Peyer's patch (tissue), 4 donors: ENCODE measurements around the gene C5orf52. TPM values are rescaled to one million over a fixed set of nuclear protein-coding genes. Genes with fewer than 3 reads are reported as not detected.
"Not testable (repeated sequence)": the region's sequence is repeated elsewhere in the genome, so short reads cannot be mapped to it uniquely, and the experiment has no call there.

Experiments
- DNase-seq, 3 donors: peaks; one replicate each; pipeline ENCODE4 v3.0.0-alpha.2; 2017 to 2019
- H3K27ac ChIP-seq, 4 donors: fragments of 200-600 bp; sonication (generic); one replicate each; pipeline ENCODE4 v1.5.1; 2016 to 2019
- H3K27me3 ChIP-seq, 2 donors: fragments of 200-600 bp; sonication (generic); one replicate each; pipeline ENCODE4 v1.5.1; 2019
- H3K36me3 ChIP-seq, 3 donors: fragments of 200-600 bp; sonication (generic); one replicate each; pipeline ENCODE4 v1.5.1; 2016 to 2019
- H3K4me1 ChIP-seq, 4 donors: fragments of 200-600 bp; sonication (generic); one replicate each; pipeline ENCODE4 v1.5.1; 2016 to 2019
- H3K4me3 ChIP-seq, 4 donors: fragments of 200-600 bp; sonication (generic); 1 replicate in 3 of 4; 2 replicates in 1 of 4; pipeline ENCODE4 v1.5.1; 2016 to 2019; ENCODE audit warnings: mild to moderate bottlenecking in 1 of 4
- H3K9me3 ChIP-seq, 4 donors: fragments of 200-600 bp; sonication (generic); one replicate each; pipeline ENCODE4 v1.5.1; 2016 to 2019; ENCODE audit warnings: mild to moderate bottlenecking in 1 of 4
- POLR2A ChIP-seq, 2 donors: fragments of 450-650 bp; IDR thresholded peaks; one replicate each; pipeline ENCODE4 v1.5.1; 2017; ENCODE audit warnings: antibody characterized with exemption in 2 of 2, mild to moderate bottlenecking in 2 of 2, moderate library complexity in 2 of 2
- total RNA-seq, 4 donors: library from RNA; depleted of rRNA; stranded (reverse); fragments of >200 nt; gene quantifications; one replicate each; pipeline ENCODE4 v1.1.0, GENCODE V29; 2016
- TF ChIP-seq, protein P1 (sequence below), 6 experiments: fragments of 450-650 bp in 4 of 6; fragments of 200-600 bp in 2 of 6; sonication (generic) in 1 of 6; IDR thresholded peaks; one replicate each; pipeline ENCODE4 v1.5.1; 2017 to 2019; ENCODE audit warnings: antibody characterized with exemption in 6 of 6, mild to moderate bottlenecking in 3 of 6, moderate library complexity in 1 of 6

C5orf52 gene
- total RNA-seq, 4 donors from 2014 or later, result 1.7 TPM; not detected in 3

- TF ChIP-seq, protein P1, sequence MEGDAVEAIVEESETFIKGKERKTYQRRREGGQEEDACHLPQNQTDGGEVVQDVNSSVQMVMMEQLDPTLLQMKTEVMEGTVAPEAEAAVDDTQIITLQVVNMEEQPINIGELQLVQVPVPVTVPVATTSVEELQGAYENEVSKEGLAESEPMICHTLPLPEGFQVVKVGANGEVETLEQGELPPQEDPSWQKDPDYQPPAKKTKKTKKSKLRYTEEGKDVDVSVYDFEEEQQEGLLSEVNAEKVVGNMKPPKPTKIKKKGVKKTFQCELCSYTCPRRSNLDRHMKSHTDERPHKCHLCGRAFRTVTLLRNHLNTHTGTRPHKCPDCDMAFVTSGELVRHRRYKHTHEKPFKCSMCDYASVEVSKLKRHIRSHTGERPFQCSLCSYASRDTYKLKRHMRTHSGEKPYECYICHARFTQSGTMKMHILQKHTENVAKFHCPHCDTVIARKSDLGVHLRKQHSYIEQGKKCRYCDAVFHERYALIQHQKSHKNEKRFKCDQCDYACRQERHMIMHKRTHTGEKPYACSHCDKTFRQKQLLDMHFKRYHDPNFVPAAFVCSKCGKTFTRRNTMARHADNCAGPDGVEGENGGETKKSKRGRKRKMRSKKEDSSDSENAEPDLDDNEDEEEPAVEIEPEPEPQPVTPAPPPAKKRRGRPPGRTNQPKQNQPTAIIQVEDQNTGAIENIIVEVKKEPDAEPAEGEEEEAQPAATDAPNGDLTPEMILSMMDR (IDR thresholded peaks at IDR 0.05), result no peak
- no peak for TF ChIP-seq POLR2A (IDR thresholded peaks at IDR 0.05)
- DNase-seq, result no peak
- Histone ChIP-seq H3K9me3 (no peaks in the 10 kb centered on the region), H3K4me3 (peak overlapping the region in 1 of 4 donors; percentile 15), H3K36me3 (no peaks in the 10 kb centered on the region), H3K4me1 (no peaks in the 10 kb centered on the region), H3K27ac (no peak overlapping the region), H3K27me3 (no peaks in the 10 kb centered on the region)
These were observed 19.5 kb downstream of the C5orf52 start for GRCh38 chr5:157690690-157691433.

DNA sequence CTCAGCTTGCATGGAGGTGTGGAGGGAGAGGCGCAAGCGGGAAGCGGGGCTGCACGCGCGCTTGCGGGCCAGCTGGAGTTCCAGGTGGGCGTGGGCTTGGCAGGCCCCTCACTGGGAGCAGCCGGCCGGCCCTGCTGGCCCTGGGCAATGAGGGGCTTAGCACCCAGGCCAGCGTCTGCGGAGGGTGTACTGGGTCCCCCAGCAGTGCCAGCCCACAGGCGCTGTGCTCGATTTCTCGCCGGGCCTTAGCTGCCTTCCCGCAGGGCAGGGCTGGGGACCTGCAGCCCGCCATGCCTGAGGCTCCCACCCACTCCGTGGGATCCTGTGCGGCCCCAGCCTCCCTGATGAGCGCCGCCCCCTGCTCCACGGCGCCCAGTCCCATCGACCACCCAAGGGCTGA lies 22.5 kb downstream of the C5orf52 start:
- H3K9me3 ChIP-seq, H3K4me1 ChIP-seq, DNase-seq, H3K36me3 ChIP-seq, H3K4me3 ChIP-seq, H3K27ac ChIP-seq, H3K27me3 ChIP-seq: not testable (repeated sequence)

DNA sequence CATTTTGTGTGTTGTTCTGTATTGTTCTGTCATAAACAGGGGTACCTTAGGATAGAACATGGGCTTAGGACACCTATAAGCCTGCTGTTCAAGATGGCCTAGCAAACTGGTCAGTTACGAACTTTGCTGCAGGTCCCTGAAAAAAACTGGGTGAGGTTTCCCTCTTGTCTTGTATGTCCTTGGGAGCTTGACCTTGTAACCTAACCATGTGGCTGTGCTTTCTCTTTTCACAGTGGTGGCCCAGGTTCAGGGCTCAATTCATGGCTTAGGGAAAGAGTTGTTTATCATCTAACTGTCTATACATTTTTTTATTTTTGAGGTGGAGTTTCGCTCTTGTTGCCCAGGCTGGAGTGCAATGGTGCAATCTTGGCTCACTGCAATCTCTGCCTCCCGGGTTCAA lies 24.8 kb downstream of the C5orf52 start:
- not testable (repeated sequence) for DNase-seq, H3K4me3 ChIP-seq, H3K27ac ChIP-seq, H3K36me3 ChIP-seq, H3K4me1 ChIP-seq, H3K27me3 ChIP-seq, H3K9me3 ChIP-seq

DNA sequence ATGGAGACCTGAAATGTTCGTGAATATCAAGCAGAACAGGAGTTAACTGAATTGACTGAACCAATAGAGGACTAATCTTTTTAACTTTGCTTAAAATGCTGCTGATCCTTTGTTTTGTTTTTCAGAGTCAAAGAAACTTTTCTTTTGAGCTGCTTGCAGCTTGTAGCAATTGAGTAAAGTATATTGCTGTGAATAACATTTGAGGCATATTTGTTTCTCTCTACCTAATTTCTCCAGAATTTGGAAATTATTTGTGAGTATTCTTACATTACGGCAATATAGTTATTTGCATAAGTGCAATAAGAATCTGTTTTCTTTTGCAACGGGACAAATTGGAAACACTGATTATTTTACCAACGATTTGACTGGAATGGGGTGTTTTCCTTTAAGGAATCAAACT lies 27.3 kb downstream of the C5orf52 start:
- not testable (repeated sequence) for H3K27ac ChIP-seq, H3K9me3 ChIP-seq, H3K4me3 ChIP-seq, H3K36me3 ChIP-seq, DNase-seq, H3K27me3 ChIP-seq, H3K4me1 ChIP-seq

DNA sequence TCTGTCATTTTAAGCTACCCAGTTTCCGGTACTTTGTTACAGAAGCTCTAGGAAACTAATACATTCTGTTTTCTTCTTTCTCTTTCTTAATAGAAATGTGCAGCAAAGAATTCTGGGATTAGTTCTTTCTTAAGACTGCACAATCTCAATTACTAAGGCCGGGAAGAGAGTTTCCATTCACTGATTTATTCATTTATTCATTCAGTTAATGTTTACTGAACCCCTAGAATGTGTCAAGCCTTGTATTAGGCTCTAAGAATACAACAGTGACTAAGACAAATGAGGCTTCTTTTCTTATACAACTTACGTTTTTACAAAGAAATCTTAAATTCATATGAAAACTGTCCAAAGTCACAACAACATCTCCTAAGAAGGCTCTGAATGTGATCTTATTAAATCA lies 32.4 kb downstream of the C5orf52 start:
- no peaks in the 10 kb centered on the region for H3K4me1 ChIP-seq
- H3K36me3 ChIP-seq, result no peaks in the 10 kb centered on the region
- DNase-seq, result no peak
- TF ChIP-seq POLR2A (IDR thresholded peaks at IDR 0.05), result no peak
- TF ChIP-seq, protein P1 (IDR thresholded peaks at IDR 0.05), result no peak
- no peak overlapping the region for H3K27ac ChIP-seq
- no peak overlapping the region for H3K4me3 ChIP-seq
- peaks cover 0 to 5% (median 0%) of the 10 kb centered on the region in 4 donors for H3K9me3 ChIP-seq
- no peaks in the 10 kb centered on the region for H3K27me3 ChIP-seq

GRCh38 chr5:157708866-157709265 lies 37.5 kb downstream of the C5orf52 start:
- no peak overlapping the region for H3K4me3 ChIP-seq
- no peak for DNase-seq
- H3K27me3 ChIP-seq, result no peaks in the 10 kb centered on the region
- TF ChIP-seq, protein P1 (IDR thresholded peaks at IDR 0.05), result no peak
- TF ChIP-seq POLR2A (IDR thresholded peaks at IDR 0.05), result no peak
- no peaks in the 10 kb centered on the region for H3K9me3 ChIP-seq
- H3K4me1 ChIP-seq, result no peaks in the 10 kb centered on the region
- no peak overlapping the region for H3K27ac ChIP-seq
- H3K36me3 ChIP-seq, result no peaks in the 10 kb centered on the region

DNA sequence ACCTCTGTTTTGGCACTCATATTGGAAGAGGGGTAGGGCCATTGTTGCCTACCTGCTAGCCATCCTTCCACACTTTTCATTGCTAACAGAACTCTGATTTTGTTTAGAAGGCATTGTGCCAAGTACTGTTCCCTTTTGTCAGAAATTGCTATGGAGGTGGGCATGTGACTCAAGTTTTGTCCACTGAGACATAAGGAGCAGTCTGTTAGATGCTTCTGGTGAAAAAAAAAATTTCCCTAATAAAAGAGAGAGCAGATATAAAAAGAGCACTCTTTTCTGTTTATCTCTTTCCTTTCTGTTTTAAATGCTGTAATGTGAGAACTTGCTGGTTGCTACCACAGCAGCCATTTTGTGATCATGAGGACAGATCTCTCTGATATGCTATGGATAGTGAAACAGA lies 38.0 kb downstream of the C5orf52 start:
- no peaks in the 10 kb centered on the region for H3K9me3 ChIP-seq
- no peaks in the 10 kb centered on the region for H3K36me3 ChIP-seq
- H3K27me3 ChIP-seq, result no peaks in the 10 kb centered on the region
- no peak for DNase-seq
- TF ChIP-seq POLR2A (IDR thresholded peaks at IDR 0.05), result no peak
- TF ChIP-seq, protein P1 (IDR thresholded peaks at IDR 0.05), result no peak
- no peaks in the 10 kb centered on the region for H3K4me1 ChIP-seq
- no peak overlapping the region for H3K27ac ChIP-seq
- H3K4me3 ChIP-seq, result no peak overlapping the region
